HG03159 (cell line): ENCODE results near the gene GNMT.
A peak's percentile ranks its signal among the peaks of the same experiment; 100 is the strongest.

Source experiments
- ATAC-seq: cut with Tn5 transposase; IDR thresholded peaks from one replicate; pipeline ENCODE4 v1.9.1; 2021; ENCODE audit warnings: mild to moderate bottlenecking, moderate library complexity; ENCODE audit not compliant: unreplicated experiment

The GNMT gene

GRCh38 chr6:42960243-42961019 lies at the start of gene GNMT:
GNMT (plus strand) TSS chr6:42960754; CDS start chr6:42960768, 14 bp downstream.
- no peak for ATAC-seq

- no peak for ATAC-seq
Measured at GRCh38 chr6:42911171-42912021, 49.2 kb upstream of the GNMT start.

GRCh38 chr6:42914546-42914945 lies 46.0 kb upstream of the GNMT start:
- no peak for ATAC-seq

- ATAC-seq = no peak
Measured at GRCh38 chr6:42915732-42916131, 44.8 kb upstream of the GNMT start, which contains the start of gene PTCRA. PTCRA (plus strand) TSS chr6:42916053; CDS start chr6:42916070, 17 bp downstream.

- no peak for ATAC-seq
Measured at GRCh38 chr6:42916288-42916687, 44.3 kb upstream of the GNMT start.

- no peak for ATAC-seq
Measured at GRCh38 chr6:42921801-42922200, 38.8 kb upstream of the GNMT start.

- ATAC-seq = no peak
Measured at GRCh38 chr6:42923666-42924065, 36.9 kb upstream of the GNMT start.

GRCh38 chr6:42925248-42925857 lies 35.2 kb upstream of the GNMT start:
- ATAC-seq = no peak

- ATAC-seq = peak; percentile 76
Measured at GRCh38 chr6:42928986-42929820, 31.4 kb upstream of the GNMT start, which contains the start of gene CNPY3. CNPY3 (plus strand) TSS chr6:42929480; CDS start chr6:42929571, 91 bp downstream.

GRCh38 chr6:42929821-42930360 lies 30.7 kb upstream of the GNMT start:
- peak; percentile 62 for ATAC-seq

GRCh38 chr6:42932412-42932811 lies 28.1 kb upstream of the GNMT start:
- no peak for ATAC-seq

- no peak for ATAC-seq
Measured at GRCh38 chr6:42933205-42933604, 27.3 kb upstream of the GNMT start.

GRCh38 chr6:42935322-42935721 lies 25.2 kb upstream of the GNMT start:
- ATAC-seq = no peak

GRCh38 chr6:42936398-42936797 lies 24.2 kb upstream of the GNMT start:
- ATAC-seq = no peak

GRCh38 chr6:42937548-42938427 lies 22.8 kb upstream of the GNMT start:
- no peak for ATAC-seq

GRCh38 chr6:42938428-42938796 lies 22.1 kb upstream of the GNMT start:
- no peak for ATAC-seq

- ATAC-seq = no peak
Measured at GRCh38 chr6:42938987-42939809, 21.4 kb upstream of the GNMT start.

GRCh38 chr6:42939810-42940167 lies 20.8 kb upstream of the GNMT start:
- no peak for ATAC-seq
